ENCODE results near the gene PPP3R2.
"Not testable (repeated sequence)": the region's sequence is repeated elsewhere in the genome, so short reads cannot be mapped to it uniquely, and the experiment has no call there.

PPP3R2 gene

DNA sequence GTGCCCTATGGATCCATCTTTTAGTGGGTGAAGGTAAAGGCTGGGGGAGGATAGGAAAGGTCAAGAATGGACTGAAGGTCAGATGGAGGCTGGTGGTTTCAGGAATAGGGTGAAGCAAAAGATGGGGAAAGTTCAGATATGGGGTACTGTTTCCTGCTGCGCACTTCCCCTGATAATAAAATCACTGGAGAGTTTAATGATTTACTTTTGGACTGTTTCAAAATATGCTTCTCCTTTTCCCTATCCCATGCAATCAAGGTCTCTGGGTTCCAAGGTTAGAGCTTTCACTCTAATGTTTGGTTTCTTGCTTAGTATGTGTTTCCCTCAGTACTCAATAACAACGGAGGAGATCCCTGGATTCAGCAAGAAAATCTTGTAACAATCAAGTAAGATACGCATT, 10.8 kb upstream of the PPP3R2 start:
- H3K27ac ChIP-seq, result no peak overlapping the region
- TF ChIP-seq, protein P1, sequence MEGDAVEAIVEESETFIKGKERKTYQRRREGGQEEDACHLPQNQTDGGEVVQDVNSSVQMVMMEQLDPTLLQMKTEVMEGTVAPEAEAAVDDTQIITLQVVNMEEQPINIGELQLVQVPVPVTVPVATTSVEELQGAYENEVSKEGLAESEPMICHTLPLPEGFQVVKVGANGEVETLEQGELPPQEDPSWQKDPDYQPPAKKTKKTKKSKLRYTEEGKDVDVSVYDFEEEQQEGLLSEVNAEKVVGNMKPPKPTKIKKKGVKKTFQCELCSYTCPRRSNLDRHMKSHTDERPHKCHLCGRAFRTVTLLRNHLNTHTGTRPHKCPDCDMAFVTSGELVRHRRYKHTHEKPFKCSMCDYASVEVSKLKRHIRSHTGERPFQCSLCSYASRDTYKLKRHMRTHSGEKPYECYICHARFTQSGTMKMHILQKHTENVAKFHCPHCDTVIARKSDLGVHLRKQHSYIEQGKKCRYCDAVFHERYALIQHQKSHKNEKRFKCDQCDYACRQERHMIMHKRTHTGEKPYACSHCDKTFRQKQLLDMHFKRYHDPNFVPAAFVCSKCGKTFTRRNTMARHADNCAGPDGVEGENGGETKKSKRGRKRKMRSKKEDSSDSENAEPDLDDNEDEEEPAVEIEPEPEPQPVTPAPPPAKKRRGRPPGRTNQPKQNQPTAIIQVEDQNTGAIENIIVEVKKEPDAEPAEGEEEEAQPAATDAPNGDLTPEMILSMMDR (IDR thresholded peaks at IDR 0.05), result no peak
- TF ChIP-seq ZFX (IDR thresholded peaks at IDR 0.05; ENCODE audit: borderline replicate concordance), result no peak

DNA sequence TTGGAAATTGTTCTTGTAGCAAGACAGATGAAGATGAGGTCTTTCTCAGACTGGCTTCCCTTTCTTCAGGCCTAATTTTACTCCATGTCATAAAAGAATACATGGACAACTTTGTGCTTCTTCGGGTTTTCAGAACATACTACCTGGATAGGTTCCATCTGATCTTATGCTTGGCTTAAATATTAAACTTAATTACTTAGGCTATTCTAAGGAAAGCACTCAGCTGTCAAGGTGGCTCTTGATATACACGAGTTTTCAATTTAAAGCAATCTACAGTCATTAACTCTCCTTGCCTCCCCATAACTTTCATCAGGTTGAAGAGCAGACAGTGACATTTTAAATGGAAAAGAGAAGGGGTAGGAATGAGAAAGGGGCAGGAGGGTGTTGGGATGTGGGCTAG, 9.5 kb upstream of the PPP3R2 start:
- no peak for TF ChIP-seq ZFX (IDR thresholded peaks at IDR 0.05; ENCODE audit: borderline replicate concordance)
- TF ChIP-seq, protein P1 (IDR thresholded peaks at IDR 0.05), result no peak
- H3K27ac ChIP-seq, result no peak overlapping the region

DNA sequence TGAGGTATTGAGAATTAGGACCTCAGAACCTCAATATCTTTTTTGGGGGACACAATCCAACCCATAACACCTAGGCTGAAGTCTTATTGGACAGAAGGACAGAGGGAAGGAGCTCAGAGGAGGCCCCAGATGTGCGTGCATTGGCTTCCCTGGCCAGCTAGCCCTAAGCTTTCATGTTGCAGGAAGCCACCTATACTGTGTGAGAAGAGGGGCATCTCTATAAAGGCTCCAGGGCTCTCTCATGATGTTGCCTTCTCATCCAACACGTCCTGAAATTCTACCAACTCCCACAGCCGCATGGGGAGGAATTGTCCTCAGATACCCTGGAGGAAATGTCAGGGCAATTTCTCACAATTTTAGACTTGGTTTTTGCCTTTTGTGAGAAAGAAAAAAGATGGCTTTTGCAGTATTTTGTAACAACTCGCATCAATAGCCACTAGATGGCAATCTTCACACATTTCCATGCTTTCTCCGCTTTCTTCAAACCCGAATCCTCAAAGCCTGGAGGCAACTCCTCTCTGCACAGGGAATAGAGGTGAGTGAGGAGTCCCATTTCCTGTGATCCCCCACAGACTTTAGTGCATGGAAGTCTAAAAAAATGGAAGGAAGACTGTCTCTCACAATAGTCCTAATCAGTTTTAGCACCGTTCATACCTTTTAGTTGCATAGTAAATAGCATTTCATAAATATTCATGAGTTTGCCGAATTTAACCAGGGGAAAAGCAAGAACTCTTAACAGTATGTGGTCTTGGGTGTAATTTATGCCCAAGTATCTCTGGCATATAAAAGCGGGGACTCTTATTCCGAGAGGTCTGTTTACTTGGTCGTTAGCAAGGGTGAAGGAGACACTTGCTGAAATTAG, 7.4 kb upstream of the PPP3R2 start:
- peak overlapping the region; percentile 6; the same call in 1 of the 2 replicates for H3K27ac ChIP-seq
- TF ChIP-seq ZFX (IDR thresholded peaks at IDR 0.05; ENCODE audit: borderline replicate concordance), result no peak
- TF ChIP-seq, protein P1 (IDR thresholded peaks at IDR 0.05), result peak; percentile 76

DNA sequence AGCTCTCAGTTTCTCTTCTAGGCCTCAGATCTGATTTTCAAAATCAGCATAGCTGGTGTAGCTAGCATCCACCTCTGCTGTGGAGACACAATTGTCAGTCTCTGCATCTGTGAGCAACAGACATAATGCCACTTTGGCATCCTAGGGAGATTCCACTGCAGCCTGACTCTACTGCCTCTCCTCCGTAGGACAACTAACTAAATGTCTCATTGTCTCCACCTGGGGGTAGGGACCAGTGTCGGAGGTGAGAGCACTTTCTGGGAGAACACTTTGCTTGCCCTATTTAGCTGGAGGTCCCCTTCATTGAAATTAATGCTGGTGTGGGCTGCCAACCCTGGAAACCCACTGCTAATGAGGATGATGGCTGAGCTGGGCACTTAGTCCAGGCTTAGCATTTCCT, 1.4 kb downstream of the PPP3R2 start:
- TF ChIP-seq, protein P1 (IDR thresholded peaks at IDR 0.05), result no peak
- TF ChIP-seq ZFX (IDR thresholded peaks at IDR 0.05; ENCODE audit: borderline replicate concordance), result no peak
- no peak overlapping the region for H3K27ac ChIP-seq

- TF ChIP-seq ZFX (IDR thresholded peaks at IDR 0.05; ENCODE audit: borderline replicate concordance), result no peak
- TF ChIP-seq, protein P1 (IDR thresholded peaks at IDR 0.05), result no peak
- H3K27ac ChIP-seq, result no peak overlapping the region
Measured at GRCh38 chr9:101592788-101593187, 2.0 kb downstream of the PPP3R2 start.

GRCh38 chr9:101591787-101592446, 2.9 kb downstream of the PPP3R2 start:
- TF ChIP-seq ZFX (IDR thresholded peaks at IDR 0.05; ENCODE audit: borderline replicate concordance), result no peak
- TF ChIP-seq, protein P1 (IDR thresholded peaks at IDR 0.05), result no peak
- H3K27ac ChIP-seq, result no peak overlapping the region

- no peak overlapping the region for H3K27ac ChIP-seq
- TF ChIP-seq, protein P1 (IDR thresholded peaks at IDR 0.05), result no peak
- TF ChIP-seq ZFX (IDR thresholded peaks at IDR 0.05; ENCODE audit: borderline replicate concordance), result no peak
Measured at GRCh38 chr9:101590901-101591300, 3.9 kb downstream of the PPP3R2 start.

DNA sequence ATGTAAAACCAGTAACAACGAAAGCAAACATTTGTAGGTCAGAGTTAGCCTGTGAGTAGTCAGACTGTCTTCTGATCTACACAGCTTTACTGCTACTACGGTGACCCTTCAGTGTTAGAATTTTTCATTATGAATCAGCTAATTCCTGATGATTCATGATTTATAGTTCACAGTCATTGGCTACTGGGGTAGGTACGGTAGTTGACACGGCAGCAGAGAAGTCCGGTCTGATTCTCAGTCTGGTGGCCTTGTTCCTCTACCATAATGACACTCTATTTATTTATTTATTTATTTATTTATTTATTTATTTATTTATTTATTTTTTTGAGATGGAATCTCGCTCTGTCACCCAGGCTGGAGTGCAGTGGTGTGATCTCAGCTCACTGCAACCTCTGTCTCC, 4.7 kb downstream of the PPP3R2 start:
- not testable (repeated sequence) for H3K27ac ChIP-seq
